Keratinocyte (primary cell): ENCODE data around the gene RITA1.

Source experiments
- CTCF ChIP-seq, 3 experiments: IDR thresholded peaks in 1 of 3; conservative IDR thresholded peaks in 1 of 3; optimal IDR thresholded peaks in 1 of 3; 2 replicates in 2 of 3; 3 replicates in 1 of 3; pipeline versions ENCODE3 to v1.5.1; 2011; ENCODE audit warnings: low read length in 3 of 3, mild to moderate bottlenecking in 3 of 3, moderate library complexity in 2 of 3, control low read depth in 1 of 3, inconsistent platforms in 1 of 3; ENCODE audit not compliant: insufficient read depth in 2 of 3; ENCODE audit errors: extremely low read depth in 1 of 3
- EZH2 ChIP-seq: IDR thresholded peaks from one replicate; pipeline ENCODE4 v1.6.1; 2012; ENCODE audit warnings: inconsistent platforms, mild to moderate bottlenecking, low read length, moderate library complexity

DNA sequence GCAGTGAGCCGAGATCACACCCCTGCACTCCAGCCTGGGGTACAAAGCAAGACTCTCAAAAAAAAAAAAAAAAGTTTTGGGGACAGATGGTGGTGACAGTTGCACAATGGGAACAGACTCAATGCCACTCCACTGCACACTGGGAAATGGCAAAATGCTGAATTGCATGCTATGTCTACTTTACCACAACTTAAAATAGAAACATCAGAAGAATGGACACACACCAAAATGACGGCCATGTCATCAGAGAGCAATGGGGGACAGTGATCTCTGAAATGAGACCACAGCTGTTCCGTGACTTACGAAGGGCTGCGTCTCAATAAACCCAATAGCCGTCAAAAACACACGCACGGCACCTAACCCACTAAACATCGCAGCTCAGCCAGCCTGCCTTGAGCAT, 14.0 kb upstream of the RITA1 start:
- TF ChIP-seq CTCF (optimal IDR thresholded peaks at IDR 0.05 in 1 of 3, IDR thresholded peaks at IDR 0.05 in 1 of 3, conservative IDR thresholded peaks at IDR 0.05 in 1 of 3; ENCODE audit: extremely low read depth in 1 of 3, insufficient read depth in 2 of 3, low read length in 3 of 3), result no peak
- TF ChIP-seq EZH2, result no peak
